OCI-LY1 (cell line): ENCODE measurements around the gene EMC1.
"Not testable (repeated sequence)": the region's sequence is repeated elsewhere in the genome, so short reads cannot be mapped to it uniquely, and the experiment has no call there.

Experiments used
- H2AFZ ChIP-seq: fragments of 200-600 bp; sonication (generic), shearing (Covaris generic); 2 replicates; pipeline ENCODE4 v1.6.0; 2014; ENCODE audit warnings: antibody characterized with exemption, mild to moderate bottlenecking, low read length
- H3F3A ChIP-seq: fragments of 200-600 bp; sonication (generic), shearing (Covaris generic); 2 replicates; pipeline ENCODE4 v1.6.0; 2014; ENCODE audit warnings: mild to moderate bottlenecking, antibody characterized with exemption, low read length, moderate library complexity; ENCODE audit not compliant: insufficient read depth
- H3K27ac ChIP-seq: fragments of 200-600 bp; sonication (generic); 2 replicates; pipeline ENCODE4 v1.5.1; 2014; ENCODE audit warnings: low read length, mixed run types, mild to moderate bottlenecking, low read depth; ENCODE audit not compliant: poor library complexity, severe bottlenecking
- H3K27me3 ChIP-seq: fragments of 200-600 bp; sonication (generic); 2 replicates; pipeline ENCODE4 v1.6.0; 2014; ENCODE audit warnings: antibody characterized with exemption, mild to moderate bottlenecking, low read length, moderate library complexity; ENCODE audit not compliant: insufficient read depth
- H3K36me3 ChIP-seq: fragments of 200-600 bp; sonication (generic); 2 replicates; pipeline ENCODE4 v1.6.1; 2014; ENCODE audit warnings: mild to moderate bottlenecking, antibody characterized with exemption, low read length, moderate library complexity, mixed read lengths; ENCODE audit not compliant: insufficient read depth
- H3K4me1 ChIP-seq: fragments of 200-600 bp; sonication (generic); 2 replicates; pipeline ENCODE4 v1.5.1; 2014; ENCODE audit warnings: mild to moderate bottlenecking, low read length, moderate library complexity; ENCODE audit not compliant: insufficient read depth, severe bottlenecking
- H3K4me2 ChIP-seq: fragments of 200-600 bp; sonication (generic), shearing (Covaris generic); 2 replicates; pipeline ENCODE4 v1.6.1; 2014; ENCODE audit warnings: low read length
- H3K4me3 ChIP-seq: fragments of 200-600 bp; sonication (generic); 2 replicates; pipeline ENCODE4 v1.5.1; 2014; ENCODE audit warnings: low read length, low read depth, mild to moderate bottlenecking, mixed read lengths; ENCODE audit not compliant: poor library complexity, severe bottlenecking
- H3K79me2 ChIP-seq: fragments of 200-600 bp; shearing (Covaris generic); 2 replicates; pipeline ENCODE4 v1.6.1; 2016; ENCODE audit warnings: mixed run types, low read length, mixed read lengths; ENCODE audit not compliant: insufficient read depth
- H3K9ac ChIP-seq: fragments of 200-600 bp; sonication (generic), shearing (Covaris generic); 2 replicates; pipeline ENCODE4 v1.6.1; 2014; ENCODE audit warnings: mild to moderate bottlenecking, low read length, mixed read lengths
- H3K9me2 ChIP-seq: fragments of 200-600 bp; sonication (generic), shearing (Covaris generic); 2 replicates; pipeline ENCODE4 v1.6.1; 2014; ENCODE audit warnings: low read depth, mild to moderate bottlenecking, low read length, mixed read lengths
- H3K9me3 ChIP-seq: fragments of 200-600 bp; shearing (Covaris generic); 2 replicates; pipeline ENCODE4 v1.6.1; 2014; ENCODE audit warnings: low read length, mixed read lengths
- H4K20me1 ChIP-seq: fragments of 200-600 bp; sonication (generic), shearing (Covaris generic); 2 replicates; pipeline ENCODE4 v1.6.0; 2016; ENCODE audit warnings: mild to moderate bottlenecking, low read length; ENCODE audit not compliant: insufficient read depth
- CTCF ChIP-seq: fragments of 200-600 bp; sonication (generic), shearing (Covaris generic); IDR thresholded peaks from 2 replicates; pipeline ENCODE4 v1.5.1; 2017; ENCODE audit warnings: mild to moderate bottlenecking, antibody characterized with exemption, low read length, moderate library complexity, mixed read lengths
- EZH2 ChIP-seq: fragments of 200-600 bp; sonication (generic), shearing (Covaris generic); IDR thresholded peaks from 2 replicates; pipeline ENCODE4 v1.8.0; 2017; ENCODE audit warnings: borderline replicate concordance, mixed run types, mild to moderate bottlenecking, antibody characterized with exemption, low read length, moderate library complexity, mixed read lengths

EMC1 gene

DNA sequence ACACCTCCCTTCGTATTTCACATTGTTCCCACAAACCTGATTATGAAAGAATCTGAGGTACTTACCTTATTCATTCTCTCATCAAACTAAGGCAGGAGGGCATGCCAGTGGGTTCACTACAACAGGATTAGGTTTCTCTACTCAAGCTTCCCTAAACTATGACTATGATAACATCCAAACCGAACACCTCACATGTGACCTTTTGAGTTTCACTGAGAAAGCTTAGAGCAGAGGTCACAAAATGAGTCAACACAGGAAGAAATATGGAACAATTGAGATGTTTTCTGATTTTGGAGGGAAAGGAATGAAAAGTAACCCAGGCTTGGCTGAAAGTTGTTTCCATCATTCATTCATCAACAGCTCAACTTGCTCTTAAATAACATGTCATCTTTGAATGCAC is 65.3 kb downstream of the EMC1 start:
- no peaks in the 10 kb centered on the region for H3K4me1 ChIP-seq
- no peaks in the 10 kb centered on the region for H3K9me2 ChIP-seq
- no peak overlapping the region for H3K4me3 ChIP-seq
- no peak for TF ChIP-seq EZH2
- no peak for TF ChIP-seq CTCF
- peaks cover 93% of the 10 kb centered on the region for H3K36me3 ChIP-seq
- no peak overlapping the region for H2AFZ ChIP-seq
- no peak overlapping the region for H3K9ac ChIP-seq
- H3K9me3 ChIP-seq, result no peaks in the 10 kb centered on the region
- no peak overlapping the region for H3K4me2 ChIP-seq
- no peaks in the 10 kb centered on the region for H4K20me1 ChIP-seq
- H3K27ac ChIP-seq, result no peak overlapping the region
- no peaks in the 10 kb centered on the region for H3K27me3 ChIP-seq
- H3K79me2 ChIP-seq, result no peaks in the 10 kb centered on the region
- H3F3A ChIP-seq, result no peaks in the 10 kb centered on the region

DNA sequence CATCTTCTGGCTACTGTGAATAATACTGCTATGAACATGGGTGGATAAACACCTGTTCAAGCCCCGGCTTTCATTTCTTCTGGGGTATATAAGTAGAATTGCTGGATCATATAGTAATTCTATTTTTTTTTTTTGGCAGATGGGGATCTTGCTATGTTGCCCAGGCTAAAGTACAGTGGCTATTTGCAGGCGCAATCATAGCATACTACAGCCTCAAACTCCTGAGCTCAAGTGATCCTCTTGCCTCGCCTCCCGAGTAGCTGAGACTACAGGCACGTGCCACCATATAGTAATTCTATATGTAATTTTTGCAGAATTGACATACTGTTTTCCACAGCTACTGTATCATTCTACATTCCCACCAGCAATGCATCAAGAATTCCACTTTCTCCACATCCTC is 69.1 kb downstream of the EMC1 start:
- H3K9ac ChIP-seq, result no peak overlapping the region
- no peak overlapping the region for H2AFZ ChIP-seq
- TF ChIP-seq EZH2 (no peak), CTCF (no peak)
- no peaks in the 10 kb centered on the region for H3K9me3 ChIP-seq
- H3K27me3 ChIP-seq, result no peaks in the 10 kb centered on the region
- no peak overlapping the region for H3K4me3 ChIP-seq
- no peaks in the 10 kb centered on the region for H4K20me1 ChIP-seq
- H3K27ac ChIP-seq, result no peak overlapping the region
- no peak overlapping the region for H3K4me2 ChIP-seq
- no peaks in the 10 kb centered on the region for H3K4me1 ChIP-seq
- H3F3A ChIP-seq, result no peaks in the 10 kb centered on the region
- H3K9me2 ChIP-seq, result no peaks in the 10 kb centered on the region
- H3K79me2 ChIP-seq, result no peaks in the 10 kb centered on the region
- H3K36me3 ChIP-seq, result peaks cover 93% of the 10 kb centered on the region

GRCh38 chr1:19180265-19180657 is 71.1 kb downstream of the EMC1 start:
- H3K9ac ChIP-seq, H3K79me2 ChIP-seq, H3K4me2 ChIP-seq, H3K27me3 ChIP-seq, H4K20me1 ChIP-seq, H3K27ac ChIP-seq, H2AFZ ChIP-seq, H3K9me3 ChIP-seq, H3F3A ChIP-seq, H3K4me1 ChIP-seq, H3K4me3 ChIP-seq, H3K9me2 ChIP-seq: not testable (repeated sequence)
- peaks cover 94% of the 10 kb centered on the region for H3K36me3 ChIP-seq

DNA sequence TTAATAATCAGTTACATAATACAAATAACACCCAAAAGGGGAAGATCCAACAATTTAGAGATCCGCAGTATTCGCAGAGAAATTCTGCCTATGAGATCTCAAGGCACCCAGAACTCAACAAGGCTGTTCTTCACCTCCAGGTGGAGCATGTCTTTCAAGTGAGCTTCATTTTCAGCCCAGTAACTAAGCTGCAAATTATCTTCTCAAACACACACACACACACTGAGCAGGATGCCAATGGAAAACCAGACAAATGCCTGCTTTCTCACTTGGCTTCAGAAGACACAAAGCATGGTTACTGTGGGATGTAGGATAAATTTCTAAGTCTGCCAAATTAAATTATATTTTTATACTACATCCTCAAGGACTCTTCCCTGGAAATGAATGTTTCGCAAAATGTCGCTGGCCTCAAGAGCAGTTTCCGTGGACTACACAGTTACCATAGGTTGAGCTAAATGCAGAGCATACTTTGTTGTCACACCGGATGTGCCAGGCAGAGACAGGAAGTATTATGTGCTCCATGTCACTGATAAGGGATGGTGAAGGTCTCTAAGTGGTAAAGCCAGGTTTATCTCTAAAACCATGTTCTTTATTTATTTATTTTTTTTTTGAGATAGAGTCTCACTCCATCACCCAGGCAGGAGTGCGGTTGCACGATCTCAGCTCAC is 71.6 kb downstream of the EMC1 start:
- no peaks in the 10 kb centered on the region for H3F3A ChIP-seq
- H3K36me3 ChIP-seq, result peaks cover 94% of the 10 kb centered on the region
- H3K9ac ChIP-seq, result no peak overlapping the region
- no peak overlapping the region for H2AFZ ChIP-seq
- no peak overlapping the region for H3K27ac ChIP-seq
- TF ChIP-seq CTCF (peak; percentile 26; the same call in 1 of the 2 replicates), EZH2 (no peak)
- H4K20me1 ChIP-seq, result no peaks in the 10 kb centered on the region
- no peak overlapping the region for H3K4me3 ChIP-seq
- no peaks in the 10 kb centered on the region for H3K79me2 ChIP-seq
- no peaks in the 10 kb centered on the region for H3K4me1 ChIP-seq
- no peak overlapping the region for H3K4me2 ChIP-seq
- no peaks in the 10 kb centered on the region for H3K9me2 ChIP-seq
- H3K27me3 ChIP-seq, result no peaks in the 10 kb centered on the region
- no peaks in the 10 kb centered on the region for H3K9me3 ChIP-seq
